Adrenal gland (tissue), 12 donors: ENCODE data around the gene BBS1. TPM values are rescaled to one million over a fixed set of nuclear protein-coding genes. Genes with fewer than 3 reads are reported as not detected.
"Not testable (repeated sequence)": the region's sequence is repeated elsewhere in the genome, so short reads cannot be mapped to it uniquely, and the experiment has no call there.

Experiments used
- DNase-seq, 7 donors: peaks; one replicate each; pipeline ENCODE4 v3.0.0-alpha.2; 2019 to 2020
- H3K27ac ChIP-seq, 5 donors: fragments of 200-600 bp; sonication (generic) in 4 of 5; 1 replicate in 3 of 5; 2 replicates in 2 of 5; pipeline versions ENCODE4 v1.5.1 to v1.8.0; 2016 to 2020; ENCODE audit warnings: mild to moderate bottlenecking in 1 of 5
- H3K27me3 ChIP-seq: fragments of 200-600 bp; 2 replicates; pipeline ENCODE4 v1.8.0; 2021
- H3K36me3 ChIP-seq, 2 donors: fragments of 200-600 bp; replicated peaks in 1 of 2; 1 replicate in 1 of 2; 2 replicates in 1 of 2; pipeline versions ENCODE4 v1.5.1 to v1.8.0; 2018 to 2022
- H3K4me1 ChIP-seq, 2 donors: fragments of 200-600 bp; replicated peaks in 1 of 2; 1 replicate in 1 of 2; 2 replicates in 1 of 2; pipeline versions ENCODE4 v1.5.1 to v1.8.0; 2018 to 2021
- H3K4me3 ChIP-seq, 4 donors: fragments of 200-600 bp; sonication (generic) in 3 of 4; one replicate each; pipeline ENCODE4 v1.5.1; 2016 to 2018
- H3K9me3 ChIP-seq, 3 donors: fragments of 200-600 bp; sonication (generic) in 1 of 3; replicated peaks in 1 of 3; 1 replicate in 2 of 3; 2 replicates in 1 of 3; pipeline versions ENCODE4 v1.5.1 to v1.8.0; 2016 to 2021
- CTCF ChIP-seq, 6 experiments: fragments of 450-650 bp in 4 of 6; fragments of 200-600 bp in 2 of 6; sonication (generic) in 1 of 6; IDR thresholded peaks; 1 replicate in 5 of 6; 2 replicates in 1 of 6; pipeline versions ENCODE4 v1.5.1 to v1.8.0; 2016 to 2021; ENCODE audit warnings: antibody characterized with exemption in 6 of 6, mild to moderate bottlenecking in 2 of 6, moderate library complexity in 1 of 6
- POLR2A ChIP-seq, 2 donors: fragments of 450-650 bp; IDR thresholded peaks; one replicate each; pipeline ENCODE4 v1.6.1; 2017; ENCODE audit warnings: antibody characterized with exemption in 2 of 2, mild to moderate bottlenecking in 2 of 2, moderate library complexity in 1 of 2
- WGBS, 4 donors: extraction: QIAGEN DNeasy Blood & Tissue Kit in 2 of 4; methylation state at CpG; one replicate each; pipeline versions ENCODE4 v1.1.5 to v1.1.7; 2013 to 2017; 5-methylcytosine and 5-hydroxymethylcytosine counted together
- intact Hi-C, 2 donors: fragments of 100-400 bp; cut with DNase I; formaldehyde crosslinking; loops; one replicate each; pipeline versions ENCODE4 v1.14.1 to v1.15.0; 2022 to 2023
- polyA plus RNA-seq, 3 donors: library from polyadenylated mRNA; stranded (reverse); fragments of 200-250 nt in 2 of 3; fragments of 350-450 nt in 1 of 3; fragmentation: Illumina TruSeq in 1 of 3; extraction: RNeasy Lipid Tissue Mini Kit (QIAGEN cat#74804) in 1 of 3; gene quantifications; one replicate each; pipeline ENCODE4 v1.2.3, GENCODE V29; 2013 to 2014
- total RNA-seq, 9 donors: library from RNA; depleted of rRNA in 4 of 9; stranded (reverse); fragments of >200 nt in 4 of 9; fragments of 120-200 nt in 1 of 9; fragmentation: NEBNext Ultra II Directional in 1 of 9; extraction: Animal tissue kit (Norgen Biotek cat#: 25700) in 1 of 9; gene quantifications; one replicate each; pipeline versions ENCODE4 v1.1.0 to v1.2.4, GENCODE V29; 2013 to 2023
- donor health status: healthy with polysubstance abuse.
- donor health status: Bipolar disorder and iron deficiency.
- donor health status: DM: yes; HTN: yes; CAD: no.
- donor health status: DM: no; HTN: no; CAD: no.
- donor health status: DM: no; HTN: no; CAD: no.
- donor health status: DM: yes; HTN: yes; CAD: no.

The BBS1 gene
- total and polyA plus RNA-seq, 12 donors = 24.1 to 132 (median 50.5) TPM

GRCh38 chr11:66541892-66542291 lies 31.5 kb downstream of the BBS1 start:
- peaks cover 10 to 18% of the 10 kb centered on the region in 2 donors for H3K4me1 ChIP-seq
- H3K9me3 ChIP-seq = no peaks in the 10 kb centered on the region
- H3K27ac ChIP-seq = no peak overlapping the region
- DNase-seq = no peak
- WGBS, 4 donors = 86 to 90% (median 89%) methylated on average over 4 of the region's 4 CpGs
- no peak overlapping the region for H3K4me3 ChIP-seq
- peaks cover 0 to 18% of the 10 kb centered on the region in 2 donors for H3K36me3 ChIP-seq
- intact Hi-C loops = loop anchor here in 1 of 2 donors (10.0 kb wide), 1 partner anchor 57 kb away; the partner anchor contains the start of gene DPP3
- no peaks in the 10 kb centered on the region for H3K27me3 ChIP-seq
- TF ChIP-seq POLR2A (IDR thresholded peaks at IDR 0.05) (no peak), CTCF (IDR thresholded peaks at IDR 0.05) (no peak)

DNA sequence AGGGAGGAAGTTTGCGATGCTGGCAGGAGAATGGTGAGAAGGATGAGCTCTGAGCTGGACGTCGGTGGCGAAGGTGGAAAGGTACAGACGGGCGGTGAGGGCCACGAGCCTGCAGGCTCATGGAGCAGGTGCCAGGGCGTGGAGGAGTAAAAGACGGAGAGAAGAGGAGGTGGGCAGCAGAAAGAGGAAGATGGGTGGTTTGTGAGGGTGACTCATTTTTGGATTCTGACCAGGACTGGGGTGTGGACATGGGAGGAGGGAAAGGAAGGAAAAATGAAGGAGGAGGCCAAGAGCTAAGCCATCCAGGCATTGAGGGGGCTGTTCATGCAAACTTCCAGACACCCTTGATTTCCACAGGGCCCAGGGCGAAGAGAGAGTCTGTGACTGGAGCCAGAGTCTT lies 31.9 kb downstream of the BBS1 start:
- DNase-seq = no peak
- Histone ChIP-seq H3K4me3 (no peak overlapping the region), H3K4me1 (peaks cover 10 to 18% of the 10 kb centered on the region in 2 donors), H3K27me3 (no peaks in the 10 kb centered on the region), H3K9me3 (no peaks in the 10 kb centered on the region), H3K36me3 (peaks cover 0 to 18% of the 10 kb centered on the region in 2 donors), H3K27ac (no peak overlapping the region)
- 85 to 89% (median 86%) methylated on average over 10 of the region's 10 CpGs for WGBS, 4 donors
- TF ChIP-seq CTCF (IDR thresholded peaks at IDR 0.05) (no peak), POLR2A (IDR thresholded peaks at IDR 0.05) (no peak)
- intact Hi-C loops = loop anchor here in 1 of 2 donors (10.0 kb wide), 1 partner anchor 58 kb away; the partner anchor contains the start of gene DPP3

DNA sequence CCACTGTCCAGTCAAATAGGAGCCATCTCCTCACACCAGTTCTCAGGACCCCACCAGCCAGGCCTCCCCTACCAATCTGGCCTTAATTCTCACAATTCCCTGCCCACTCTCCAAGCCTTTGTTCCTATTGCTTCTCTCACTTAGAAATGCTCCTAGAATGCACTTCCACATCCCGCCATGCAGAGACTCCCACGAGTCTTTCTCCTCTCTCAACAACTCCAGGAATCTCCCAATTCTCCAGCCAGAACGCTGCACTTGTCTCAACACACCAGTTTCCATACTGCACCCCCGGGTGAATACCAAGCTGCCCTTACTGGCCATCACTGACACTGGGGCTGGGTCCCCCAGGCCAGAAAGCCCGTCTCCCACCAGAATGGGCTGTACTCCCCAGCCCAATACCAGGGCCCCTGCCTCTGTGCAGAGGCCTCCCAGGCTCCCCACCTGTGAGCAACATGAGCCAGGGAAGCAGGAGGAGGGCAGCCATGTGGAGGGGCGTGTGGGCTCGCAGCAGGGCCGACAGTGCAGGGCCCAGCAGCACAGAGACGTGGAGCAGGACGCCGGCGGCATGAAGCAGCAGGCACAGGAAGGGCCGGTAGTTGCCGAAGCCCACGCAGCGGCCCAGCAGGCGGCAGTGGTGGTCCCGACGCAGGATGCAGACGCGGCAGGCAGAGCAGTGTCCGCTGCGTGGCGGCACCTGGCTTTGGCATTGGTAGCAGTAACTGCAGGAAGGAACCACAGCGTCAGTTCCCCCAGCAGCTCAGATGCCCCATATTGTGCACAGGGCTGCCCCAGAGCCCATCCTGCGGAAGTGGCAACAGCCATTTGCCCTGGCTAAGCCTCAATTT lies 33.0 kb downstream of the BBS1 start:
- Histone ChIP-seq H3K4me1 (peaks cover 10 to 18% of the 10 kb centered on the region in 2 donors), H3K27ac (peak overlapping the region in 2 of 5 donors; percentile 35 to 49), H3K4me3 (no peak overlapping the region), H3K27me3 (no peaks in the 10 kb centered on the region), H3K9me3 (no peaks in the 10 kb centered on the region), H3K36me3 (peaks cover 0 to 18% of the 10 kb centered on the region in 2 donors)
- peak in 6 of 7 donors; percentile 36 to 85 (median 46) for DNase-seq
- TF ChIP-seq CTCF (IDR thresholded peaks at IDR 0.05) (peak in 3 of 6 experiments; percentile 15 to 46 (median 45)), POLR2A (IDR thresholded peaks at IDR 0.05) (no peak)
- intact Hi-C loops = loop anchor here in 1 of 2 donors (10.0 kb wide), 1 partner anchor 59 kb away; the partner anchor contains the start of gene DPP3
- 44 to 79% (median 50%) methylated on average over 8 to 26 of the region's 26 CpGs for WGBS, 4 donors

GRCh38 chr11:66544952-66545351 lies 34.5 kb downstream of the BBS1 start:
- 64 to 79% (median 71%) methylated on average over 14 of the region's 14 CpGs for WGBS, 4 donors

More at GRCh38 chr11:66544952-66545351, 34.5 kb downstream of the BBS1 start:
- Histone ChIP-seq H3K4me1 (peaks cover 10 to 18% of the 10 kb centered on the region in 2 donors), H3K4me3 (peak overlapping the region in 1 of 4 donors; percentile 77)
- not testable (repeated sequence) for H3K27me3 ChIP-seq, DNase-seq, H3K9me3 ChIP-seq, H3K36me3 ChIP-seq, H3K27ac ChIP-seq
- intact Hi-C loops = loop anchor here in 1 of 2 donors (10.0 kb wide), 1 partner anchor 60 kb away; the partner anchor contains the start of gene DPP3
